ENCODE measurements around the gene KRTAP5-5. TPM values are rescaled to one million over a fixed set of nuclear protein-coding genes. Genes with fewer than 3 reads are reported as not detected.
"Not testable (repeated sequence)": the region's sequence is repeated elsewhere in the genome, so short reads cannot be mapped to it uniquely, and the experiment has no call there.

KRTAP5-5 gene
- not detected for total RNA-seq
- polyA plus RNA-seq = under 1 TPM in 1 of 2 donors, not detected in 1; 0.19 TPM

GRCh38 chr11:1629326-1630185, at the start of gene KRTAP5-5:
Gene KRTAP5-5 (plus strand): TSS chr11:1629775. CDS start chr11:1629841, 66 bp downstream.
- DNase-seq = no peak
- Histone ChIP-seq H3K4me3 (no peak within 1 kb of the TSS), H3K27me3 (no peaks in the 10 kb centered on the region), H3K36me3 (no peaks in the 10 kb centered on the region), H3K9me3 (no peaks in the 10 kb centered on the region), H3K4me1 (peaks cover 0 to 4% (median 0%) of the 10 kb centered on the region in 3 donors), H3K27ac (no peak within 1 kb of the TSS)
- intact Hi-C loops (cut with DNase I) = loop anchor here in 1 of 3 donors (5.0 kb wide), 1 partner anchor 82 kb away; no protein-coding TSS in a partner anchor
- no peak for ATAC-seq
- TF ChIP-seq CTCF (IDR thresholded peaks at IDR 0.05) = no peak
- no peak for FAIRE-seq
- 76 to 82% methylated on average over 21 to 24 of the region's 26 CpGs for WGBS, 2 donors

- no peak for FAIRE-seq
- no peaks in the 10 kb centered on the region for H3K9me3 ChIP-seq
Measured at GRCh38 chr11:1581976-1582375, 47.6 kb upstream of the KRTAP5-5 start.

GRCh38 chr11:1582909-1583308, 46.7 kb upstream of the KRTAP5-5 start:
- H3K27me3 ChIP-seq; intact Hi-C loops (cut with DNase I); H3K4me1 ChIP-seq; FAIRE-seq; H3K9me3 ChIP-seq; ATAC-seq; DNase-seq; H3K4me3 ChIP-seq; H3K27ac ChIP-seq; H3K36me3 ChIP-seq: not testable (repeated sequence)
- 82% methylated on average over 2 of the region's 2 CpGs for WGBS, 2 donors

More at GRCh38 chr11:1581976-1582375, 47.6 kb upstream of the KRTAP5-5 start:
- ATAC-seq (no peak), DNase-seq (peak in 1 of 6 donors; percentile 4)
- intact Hi-C loops (cut with DNase I) = no loop called here
- no peak for TF ChIP-seq CTCF (IDR thresholded peaks at IDR 0.05)
- Histone ChIP-seq H3K27me3 (no peaks in the 10 kb centered on the region), H3K36me3 (no peaks in the 10 kb centered on the region), H3K4me3 (no peak overlapping the region), H3K27ac (no peak overlapping the region), H3K4me1 (no peaks in the 10 kb centered on the region)
- 84 to 86% methylated on average over 9 of the region's 9 CpGs for WGBS, 2 donors

GRCh38 chr11:1584661-1585370, 44.8 kb upstream of the KRTAP5-5 start, which contains the start of gene KRTAP5-1:
Gene KRTAP5-1 (minus strand): TSS chr11:1585283. CDS start chr11:1585249, 34 bp downstream.
- H3K4me1 ChIP-seq; H3K4me3 ChIP-seq; H3K9me3 ChIP-seq; intact Hi-C loops (cut with DNase I); FAIRE-seq; H3K27me3 ChIP-seq; ATAC-seq; H3K36me3 ChIP-seq; H3K27ac ChIP-seq: not testable (repeated sequence)
- peak in 1 of 6 donors; percentile 33 for DNase-seq
- WGBS, 2 donors = 88 to 92% methylated on average over 9 of the region's 9 CpGs

GRCh38 chr11:1586699-1587098, 42.9 kb upstream of the KRTAP5-5 start:
- Histone ChIP-seq H3K4me1 (no peaks in the 10 kb centered on the region), H3K27me3 (no peaks in the 10 kb centered on the region), H3K36me3 (no peaks in the 10 kb centered on the region), H3K4me3 (no peak overlapping the region), H3K27ac (no peak overlapping the region), H3K9me3 (no peaks in the 10 kb centered on the region)
- ATAC-seq (no peak), DNase-seq (peak in 1 of 6 donors; percentile 17), FAIRE-seq (no peak)
- WGBS, 2 donors = 88 to 89% methylated on average over 2 of the region's 2 CpGs
- TF ChIP-seq CTCF (IDR thresholded peaks at IDR 0.05) = no peak
- intact Hi-C loops (cut with DNase I) = no loop called here

GRCh38 chr11:1589191-1589963, 40.2 kb upstream of the KRTAP5-5 start:
- H3K27me3 ChIP-seq; H3K4me1 ChIP-seq; intact Hi-C loops (cut with DNase I); FAIRE-seq; H3K36me3 ChIP-seq; H3K27ac ChIP-seq; H3K4me3 ChIP-seq; ATAC-seq; H3K9me3 ChIP-seq: not testable (repeated sequence)
- WGBS, 2 donors = 67 to 71% methylated on average over 7 to 8 of the region's 10 CpGs
- DNase-seq = peak in 1 of 6 donors; percentile 8

Data from pancreas (tissue), 10 donors.